ENCODE results near the gene TLE1. TPM values are rescaled to one million over a fixed set of nuclear protein-coding genes. Genes with fewer than 3 reads are reported as not detected.

The TLE1 gene
- total RNA-seq, 1 donor from 2014 or later = 0.47 TPM

DNA sequence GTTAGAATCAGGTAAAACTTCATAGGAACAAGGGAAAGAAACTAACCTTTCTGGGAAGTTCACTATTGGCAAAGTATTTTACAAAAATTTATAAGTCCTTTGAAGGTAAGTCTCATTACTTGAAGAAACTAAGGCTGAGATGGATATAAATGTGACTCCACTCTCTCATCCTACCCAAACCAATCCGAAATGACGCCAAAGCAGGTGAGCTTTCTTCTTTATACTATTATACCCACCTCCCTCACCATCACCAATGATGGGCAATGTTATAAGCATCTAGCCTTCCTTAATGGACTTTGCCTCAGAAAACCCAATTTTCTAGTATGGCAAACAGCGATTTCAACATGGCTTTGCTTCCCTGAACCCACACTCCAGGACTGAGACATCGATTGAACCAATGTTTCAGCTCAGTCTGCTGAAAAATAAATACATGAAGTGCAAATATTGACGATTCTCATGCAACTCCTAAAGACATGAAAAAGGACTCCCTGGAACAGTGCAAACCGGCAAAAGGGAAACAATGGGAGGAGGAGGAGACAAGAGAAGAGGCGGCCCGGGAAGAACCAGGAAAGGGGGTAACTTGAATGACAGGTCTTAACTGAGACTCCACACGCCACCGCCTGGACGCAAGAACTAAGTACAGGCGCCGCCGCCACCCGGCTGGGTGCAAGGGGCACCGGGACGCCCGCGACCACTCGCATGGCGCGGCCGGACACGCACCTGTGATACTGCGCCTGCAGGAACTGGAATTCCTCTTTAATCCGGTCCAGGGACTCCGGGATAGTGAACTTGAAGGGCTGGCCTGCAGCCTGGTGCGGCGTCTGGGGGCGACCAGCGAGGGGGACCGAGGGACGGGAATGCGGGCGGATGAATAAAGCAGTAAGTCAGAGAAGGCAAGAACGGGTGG lies 2.5 kb downstream of the TLE1 start:
- intact Hi-C loops (cut with micrococcal nuclease) = no loop called here

DNA sequence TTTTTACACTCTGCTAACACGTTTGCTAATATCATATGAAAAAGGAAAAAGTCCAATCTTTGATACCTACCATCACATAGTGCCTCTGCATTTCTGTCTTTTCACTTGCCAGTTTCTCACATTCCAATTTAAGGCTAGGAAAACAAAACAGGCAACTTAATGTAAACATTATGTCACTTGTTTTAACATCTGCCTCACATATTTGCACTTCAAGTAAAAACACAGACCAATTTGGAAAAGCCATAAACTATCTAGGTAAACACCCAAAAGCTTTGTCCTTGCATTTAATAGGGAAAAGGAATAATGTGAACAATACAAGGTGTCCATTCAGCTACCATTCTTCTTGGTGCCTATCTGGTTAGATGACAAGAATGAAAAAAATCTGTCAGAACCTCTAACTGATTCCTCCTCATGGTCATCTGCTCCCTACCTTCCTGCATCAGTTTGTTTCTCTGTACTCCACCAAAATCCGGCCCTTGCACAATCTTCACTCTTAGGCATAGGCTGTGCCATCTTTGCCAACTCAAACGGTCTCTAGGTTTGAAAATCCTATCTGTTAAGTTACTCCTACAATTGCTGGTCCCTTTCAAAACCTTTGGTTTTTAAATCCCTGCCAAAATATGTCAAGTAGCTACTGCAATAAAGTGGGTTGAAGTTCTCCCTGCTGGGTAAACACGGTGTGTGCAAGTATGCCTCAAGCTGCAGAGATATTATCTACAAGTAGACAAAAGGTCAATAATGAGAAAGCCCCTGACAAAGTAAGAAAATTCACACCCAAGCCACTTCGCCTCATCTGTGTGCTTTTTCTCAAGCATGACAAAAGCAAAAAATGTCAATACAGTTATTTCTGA lies 3.4 kb downstream of the TLE1 start:
- intact Hi-C loops (cut with micrococcal nuclease) = no loop called here

DNA sequence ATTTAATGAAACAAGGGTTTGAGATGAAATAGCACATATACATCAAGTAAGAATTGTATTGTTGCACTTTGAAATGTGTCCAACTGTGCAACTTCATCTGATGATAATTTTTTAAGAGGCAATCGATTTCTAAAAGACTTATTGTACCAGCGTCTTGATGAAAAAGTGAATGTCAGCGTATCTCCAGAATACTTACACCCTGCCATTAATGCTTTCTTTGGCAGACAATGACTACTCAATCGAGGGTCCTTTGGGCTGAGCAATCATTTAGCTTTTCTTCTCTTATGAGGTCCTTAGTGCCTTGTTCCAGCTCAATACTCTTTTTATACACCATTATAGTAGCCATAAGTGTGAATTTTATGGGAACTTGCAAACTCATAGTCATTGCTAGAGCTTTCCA lies 4.7 kb downstream of the TLE1 start:
- intact Hi-C loops (cut with micrococcal nuclease) = no loop called here

DNA sequence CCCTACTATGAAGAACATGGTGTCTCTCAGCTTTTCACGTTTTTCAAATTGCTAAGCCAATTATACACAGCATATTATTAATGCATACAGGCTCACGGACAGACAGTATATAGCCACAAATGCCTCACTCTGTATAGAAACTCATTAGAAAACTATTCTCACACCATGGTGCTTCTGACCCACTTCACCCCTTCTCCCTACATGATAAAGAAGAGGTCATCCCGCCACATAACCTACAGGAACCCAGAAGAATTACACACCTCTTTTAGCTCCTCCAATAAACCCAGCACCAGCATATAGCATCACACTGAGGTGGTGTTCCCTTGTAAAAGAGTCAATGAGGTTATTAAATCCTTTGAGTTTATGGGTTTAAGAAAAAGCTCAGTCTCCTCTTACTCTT lies 5.6 kb downstream of the TLE1 start:
- intact Hi-C loops (cut with micrococcal nuclease) = no loop called here

DNA sequence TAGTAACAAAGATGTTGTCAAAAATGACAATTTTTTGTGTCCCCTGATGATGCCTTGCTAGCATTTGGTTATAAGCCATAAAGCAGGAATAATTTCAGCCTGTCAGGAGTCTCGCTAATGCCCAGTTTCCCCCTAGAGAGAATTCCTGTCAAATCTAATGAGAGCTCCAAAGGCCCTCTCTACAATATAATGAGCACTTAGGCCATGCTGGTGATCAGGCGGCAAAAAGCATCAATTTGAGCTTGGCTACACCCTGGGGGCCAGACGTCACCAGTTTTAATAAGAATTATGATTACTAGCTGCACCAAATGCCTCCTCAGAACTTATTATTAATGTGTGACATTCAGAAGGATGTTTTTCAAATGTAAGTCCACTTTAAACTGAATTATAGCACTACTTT lies 6.1 kb downstream of the TLE1 start:
- intact Hi-C loops (cut with micrococcal nuclease) = no loop called here

DNA sequence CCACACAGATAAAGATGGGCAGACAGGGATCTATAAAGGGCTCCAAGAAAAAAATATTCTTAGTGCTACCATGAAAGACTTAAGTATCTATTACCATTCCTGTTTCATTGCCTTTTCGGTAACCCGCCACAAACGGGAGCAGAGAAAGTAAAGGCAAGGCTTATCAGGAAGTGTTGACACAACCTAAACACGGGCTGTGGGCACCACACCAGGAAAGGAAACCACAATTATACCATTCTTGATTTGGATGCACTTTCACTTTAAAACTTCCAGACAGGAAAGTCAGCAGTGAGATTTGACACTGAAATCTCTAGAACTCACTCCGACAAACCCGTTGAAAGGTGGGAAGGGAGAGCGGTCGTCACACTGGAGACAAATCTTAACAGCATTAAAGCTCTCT lies 6.5 kb downstream of the TLE1 start:
- intact Hi-C loops (cut with micrococcal nuclease) = no loop called here

DNA sequence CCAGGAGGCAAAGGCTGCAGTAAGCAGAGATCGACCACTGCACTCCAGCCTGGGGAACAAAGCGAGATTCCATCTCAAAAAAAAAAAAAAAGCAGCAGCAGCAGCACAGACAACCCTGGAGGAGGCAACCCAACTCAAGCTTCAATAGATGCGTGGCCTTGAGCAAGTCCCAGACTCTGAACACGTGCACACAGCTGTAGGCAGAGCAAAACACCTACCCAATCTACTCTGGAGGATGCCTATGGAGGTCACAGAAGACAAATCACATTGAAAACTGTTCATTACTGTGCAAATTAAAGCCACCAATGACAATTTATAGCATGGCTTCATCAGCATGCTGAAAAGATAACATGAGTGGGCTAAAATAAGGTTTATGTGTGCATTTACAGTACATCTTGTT lies 7.2 kb downstream of the TLE1 start:
- intact Hi-C loops (cut with micrococcal nuclease) = no loop called here

DNA sequence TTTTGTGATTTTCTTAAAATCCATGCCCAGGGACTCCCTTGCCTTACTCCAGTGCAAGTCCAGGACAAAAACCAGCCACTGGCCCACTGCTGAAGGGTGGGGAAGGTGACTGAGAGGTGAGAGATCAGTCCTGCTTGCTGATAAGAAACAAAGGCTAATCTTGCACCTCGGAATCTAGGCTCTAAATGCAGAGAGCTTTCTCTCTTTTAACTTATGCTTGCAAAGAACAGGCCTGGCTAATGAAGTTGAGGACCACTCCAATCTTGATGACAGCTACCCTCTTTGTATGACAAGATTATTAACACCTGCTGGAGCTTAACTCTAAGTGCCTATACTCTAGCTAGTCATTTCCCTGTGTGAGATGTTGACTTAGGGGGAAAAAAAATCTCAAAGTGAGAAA lies 8.8 kb downstream of the TLE1 start:
- intact Hi-C loops (cut with micrococcal nuclease) = no loop called here

DNA sequence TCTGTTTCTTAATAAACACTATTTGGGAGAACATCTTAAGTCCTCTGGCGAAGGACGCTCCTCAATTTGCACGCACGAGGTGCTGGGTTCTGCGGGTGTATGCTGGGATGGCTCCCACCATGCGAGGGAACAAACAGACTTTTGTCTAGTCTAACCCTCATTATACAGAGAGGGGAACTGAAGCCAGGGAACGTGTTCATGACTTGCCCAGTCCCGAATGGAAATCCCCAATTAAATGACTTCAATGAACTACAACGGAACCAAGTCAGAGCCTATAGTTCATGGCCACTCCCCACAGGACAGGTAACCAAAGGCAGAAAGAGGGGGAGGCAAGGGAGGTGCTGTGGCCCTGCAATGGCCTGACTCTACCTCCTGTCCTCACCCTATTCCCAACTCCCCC lies 9.3 kb downstream of the TLE1 start:
- intact Hi-C loops (cut with micrococcal nuclease) = no loop called here

DNA sequence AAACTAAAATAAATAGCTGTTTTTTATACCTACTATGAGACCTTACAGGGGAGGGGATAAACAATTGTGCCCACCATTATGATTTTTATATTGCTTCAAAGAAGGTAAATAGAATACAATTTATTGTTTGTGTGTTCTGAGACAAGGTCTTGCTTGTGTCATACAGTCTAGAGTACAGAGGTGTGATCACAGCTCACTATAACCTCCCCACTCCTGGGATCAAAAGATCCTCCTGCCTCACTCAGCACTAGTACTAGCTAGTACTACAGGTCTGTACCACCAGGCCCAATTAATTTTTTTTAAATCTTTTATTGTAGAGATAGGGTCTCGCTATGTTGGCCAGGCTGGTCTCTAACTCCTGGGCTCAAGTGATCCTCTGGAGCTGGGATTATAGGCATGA lies 11.3 kb downstream of the TLE1 start:
- intact Hi-C loops (cut with micrococcal nuclease) = no loop called here

DNA sequence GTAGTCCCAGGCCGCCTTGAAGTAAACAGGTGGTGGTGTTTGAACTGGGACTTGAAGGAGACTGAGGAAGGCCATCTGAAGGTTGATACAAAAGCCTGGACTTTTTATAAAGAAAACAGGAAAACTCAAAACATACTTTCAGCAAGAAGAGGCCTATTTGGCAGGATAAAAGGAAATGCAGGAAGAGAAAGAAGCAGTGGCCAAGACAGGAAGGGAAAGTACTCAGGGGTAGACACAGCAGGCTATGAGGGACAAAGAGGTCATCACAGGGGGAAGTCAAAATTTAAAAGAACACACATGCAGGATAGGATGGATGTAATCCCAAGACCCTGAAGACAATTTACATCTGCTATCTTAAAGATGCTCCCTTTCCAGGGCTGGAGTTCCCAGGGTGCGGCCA lies 13.0 kb downstream of the TLE1 start:
- intact Hi-C loops (cut with micrococcal nuclease) = no loop called here

DNA sequence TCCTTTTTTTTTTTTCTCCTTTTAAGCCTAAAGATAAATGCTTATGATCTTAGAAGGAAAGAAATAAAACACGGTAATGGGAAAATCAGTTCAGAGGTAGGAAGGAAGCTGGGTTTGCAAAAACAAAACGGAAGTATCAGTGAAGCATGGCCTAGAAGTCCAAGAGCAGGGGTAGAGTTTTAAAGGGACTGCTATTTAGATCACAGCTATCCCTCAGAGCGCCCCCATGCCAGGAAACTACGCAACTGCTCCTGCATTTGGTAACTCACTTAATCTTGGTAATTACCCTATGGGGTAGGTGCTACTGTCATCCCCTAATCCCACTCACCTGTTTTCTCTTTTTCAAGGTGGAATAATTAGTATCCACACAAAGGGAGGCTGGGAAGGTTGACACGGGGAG lies 16.0 kb downstream of the TLE1 start:
- intact Hi-C loops (cut with micrococcal nuclease) = no loop called here

DNA sequence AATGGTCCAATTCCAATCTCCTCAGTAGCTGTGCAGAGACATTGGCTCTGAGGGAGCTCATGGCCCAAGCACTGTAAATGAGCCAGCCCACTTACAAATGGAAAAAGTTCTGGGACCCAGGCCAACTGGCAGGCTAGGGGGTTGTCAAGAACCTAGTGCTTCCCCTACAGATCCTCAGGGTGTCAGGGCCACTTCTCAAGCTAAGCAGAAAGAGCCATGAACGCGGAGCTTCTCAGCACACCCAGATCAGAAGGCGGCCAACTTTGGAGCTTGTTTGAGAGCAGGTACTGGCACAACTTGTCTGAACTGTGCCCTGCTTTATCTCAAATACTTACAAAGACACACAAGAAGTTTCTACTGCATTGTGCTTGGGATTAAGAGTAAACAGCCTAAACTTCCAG lies 17.5 kb downstream of the TLE1 start:
- intact Hi-C loops (cut with micrococcal nuclease) = no loop called here

DNA sequence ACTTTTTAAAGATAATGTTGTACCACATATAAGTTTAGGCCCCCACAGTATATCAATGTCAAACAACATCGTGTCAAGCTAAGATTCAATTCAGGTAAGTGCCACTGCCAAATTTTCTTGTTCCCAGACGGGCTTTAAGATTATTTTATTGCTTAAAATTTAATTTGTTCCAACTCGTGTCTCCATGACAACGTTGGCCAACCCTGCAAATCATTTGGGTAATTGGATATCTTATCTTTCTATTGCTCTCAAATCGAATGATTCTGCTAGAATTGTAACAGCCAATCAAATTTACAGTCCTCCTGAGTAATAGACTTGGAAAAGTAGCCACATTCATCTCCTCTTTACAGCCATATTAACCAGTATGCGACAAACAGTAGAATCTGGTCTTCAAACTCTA lies 19.5 kb downstream of the TLE1 start:
- intact Hi-C loops (cut with micrococcal nuclease) = no loop called here

DNA sequence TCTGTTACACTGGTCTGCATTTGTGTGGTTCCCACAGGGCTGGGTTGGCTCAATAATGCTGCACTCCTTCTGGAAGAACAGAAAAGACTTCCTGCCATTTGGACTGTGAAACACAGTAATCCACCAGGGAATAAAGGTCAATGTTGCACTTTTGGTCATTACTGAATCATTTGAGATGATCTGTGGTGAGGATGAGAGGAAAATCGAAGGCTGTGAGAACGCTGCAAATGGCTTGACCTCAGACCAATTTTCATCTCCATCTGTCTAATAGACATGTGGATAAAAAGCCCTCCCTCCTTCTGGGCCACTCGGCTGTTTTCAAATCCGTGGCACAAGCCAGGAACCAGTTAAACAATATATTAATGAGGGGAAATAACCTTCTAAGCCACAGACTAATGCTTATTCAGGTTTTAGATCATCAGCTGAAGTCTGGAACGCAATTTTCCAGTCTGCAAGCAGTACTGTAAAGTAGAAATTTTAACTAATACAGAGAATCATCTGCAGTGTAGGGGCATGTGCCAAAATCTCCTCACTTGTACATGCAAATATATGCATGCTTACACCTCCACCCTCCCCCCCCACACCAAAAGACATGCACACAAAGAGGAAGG lies 20.2 kb downstream of the TLE1 start:
- intact Hi-C loops (cut with micrococcal nuclease) = no loop called here

DNA sequence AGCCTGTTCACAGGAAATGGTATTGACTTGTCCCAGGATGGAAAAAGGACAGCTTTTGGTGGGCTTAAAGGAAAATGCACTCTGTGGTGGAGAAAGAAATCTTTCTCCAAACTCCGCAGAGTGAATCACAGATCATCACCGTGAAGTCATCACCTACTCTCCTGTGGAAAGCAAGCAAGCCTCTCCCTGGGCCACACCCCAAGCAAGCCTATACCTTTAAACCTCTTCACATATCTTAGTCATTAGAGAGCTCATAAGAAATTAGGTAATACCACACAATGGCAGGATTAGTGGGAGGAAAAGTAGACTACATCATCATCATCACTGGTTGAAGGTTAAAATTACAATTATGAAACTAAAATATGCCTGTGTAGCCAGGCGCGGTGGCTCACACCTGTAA lies 23.2 kb downstream of the TLE1 start:
- intact Hi-C loops (cut with micrococcal nuclease) = no loop called here

DNA sequence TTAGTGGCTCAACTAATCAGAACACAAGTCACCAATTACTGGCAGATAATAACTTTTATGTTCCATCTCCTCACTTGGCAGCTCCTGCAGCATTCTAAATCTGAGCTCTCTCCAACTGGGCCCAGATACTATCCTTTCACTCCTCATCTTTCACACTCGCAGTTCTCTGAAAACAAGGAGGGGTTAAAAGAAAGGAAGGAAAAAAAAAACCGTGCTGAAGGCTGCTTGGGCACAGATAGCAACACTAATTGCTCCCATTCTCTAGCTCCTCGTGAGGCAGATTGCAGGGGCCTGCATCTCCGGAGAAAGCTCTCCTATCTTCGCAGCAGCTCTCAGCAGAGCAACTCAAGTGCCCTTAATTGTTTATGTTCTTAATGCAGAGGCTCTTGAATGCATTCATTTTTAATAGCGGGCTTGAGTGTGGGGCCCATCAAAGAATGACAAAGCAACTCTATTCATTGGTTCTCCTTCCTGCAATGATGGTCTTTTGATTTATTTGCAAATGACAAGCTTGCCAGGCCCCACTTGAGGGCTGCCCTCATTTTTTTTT lies 23.9 kb downstream of the TLE1 start:
- intact Hi-C loops (cut with micrococcal nuclease) = no loop called here

DNA sequence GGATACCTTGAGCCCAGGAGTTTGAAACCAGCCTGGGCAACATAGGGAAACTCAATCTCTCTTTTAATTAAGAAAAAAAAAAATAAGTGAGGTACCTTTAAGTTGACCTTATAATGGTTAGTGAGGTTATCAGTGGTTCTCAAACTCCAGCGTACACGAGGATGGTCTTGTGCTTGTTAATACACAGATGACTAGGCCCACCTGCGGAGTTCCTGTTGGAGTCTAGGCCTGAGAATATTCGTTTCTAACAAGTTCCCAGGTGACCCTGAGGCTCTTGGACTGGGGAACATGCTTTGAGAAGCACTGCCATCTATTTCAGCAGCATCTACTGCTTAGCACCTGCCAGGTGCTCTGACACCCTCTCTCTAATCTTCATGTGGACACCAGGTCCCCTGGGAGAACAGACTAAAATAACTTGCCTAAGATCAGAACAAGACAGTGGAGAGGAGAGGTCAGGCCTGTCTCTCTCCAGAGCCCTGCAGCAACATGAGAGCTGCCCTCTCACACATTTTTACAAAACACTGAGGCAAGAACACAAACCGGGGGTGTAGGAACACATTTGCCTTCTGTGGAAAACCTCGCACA lies 24.6 kb downstream of the TLE1 start:
- intact Hi-C loops (cut with micrococcal nuclease) = no loop called here

DNA sequence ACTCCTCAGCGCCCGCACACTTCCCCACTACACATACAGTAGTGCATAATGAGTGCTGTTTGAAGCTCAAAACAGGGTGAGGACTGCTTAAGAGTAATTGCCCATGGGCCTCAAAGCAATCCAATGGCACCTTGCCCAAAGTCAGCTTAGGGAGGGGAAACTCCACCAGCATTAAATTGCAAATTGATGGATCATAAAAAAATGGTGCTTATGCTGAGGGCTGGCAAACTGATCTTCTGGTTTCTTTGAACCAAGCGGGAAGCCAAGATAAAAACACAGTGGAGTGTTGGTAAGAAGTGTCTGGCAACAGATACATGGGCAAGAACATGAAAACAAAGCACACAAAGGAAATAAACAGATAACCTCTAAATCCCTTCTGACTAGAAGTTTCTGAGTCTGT lies 28.0 kb downstream of the TLE1 start:
- intact Hi-C loops (cut with micrococcal nuclease) = no loop called here

DNA sequence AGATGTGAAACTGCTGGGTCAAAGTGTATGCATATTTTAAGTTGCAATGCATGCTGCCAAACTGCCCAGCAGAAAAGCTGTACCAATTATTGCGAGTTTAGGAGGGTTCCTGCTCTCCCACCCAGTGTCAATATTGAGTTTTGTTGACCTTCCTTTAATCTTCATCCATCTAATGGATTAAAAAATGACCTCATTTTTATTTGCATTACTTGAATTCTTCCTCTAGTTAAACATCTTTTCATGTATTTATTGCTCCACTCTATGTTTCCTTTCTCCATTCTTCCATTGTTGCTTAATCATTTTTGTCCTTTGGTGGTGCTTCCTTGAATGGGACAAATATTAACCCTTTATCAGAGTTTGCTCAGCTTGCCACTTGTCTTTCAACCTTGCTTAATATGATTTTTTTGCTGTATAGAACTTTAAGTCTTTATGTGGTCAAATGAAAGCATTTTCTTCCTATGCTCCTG lies 32.4 kb downstream of the TLE1 start:
- intact Hi-C loops (cut with micrococcal nuclease) = no loop called here

DNA sequence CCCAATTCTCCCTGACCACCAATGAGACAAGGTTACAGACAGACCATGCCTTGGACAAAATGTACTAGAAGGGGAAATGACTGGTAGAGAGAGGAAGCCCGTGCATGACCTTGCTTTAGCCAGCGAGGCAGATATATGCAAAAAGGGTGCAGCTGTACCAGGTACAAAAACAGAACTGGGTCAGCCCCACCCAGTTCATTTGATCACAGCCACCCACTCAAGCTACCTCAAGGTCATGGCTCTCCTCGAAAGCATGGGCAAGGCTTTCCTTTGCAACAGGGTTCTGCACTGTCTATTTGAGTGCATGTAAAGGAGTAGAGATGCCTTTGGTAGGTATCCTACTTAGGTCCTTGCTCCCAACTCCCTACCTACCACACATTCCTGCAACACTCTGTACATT lies 33.3 kb downstream of the TLE1 start:
- intact Hi-C loops (cut with micrococcal nuclease) = no loop called here
